ENCODE results near the gene ACAA2. TPM values are rescaled to one million over a fixed set of nuclear protein-coding genes. Genes with fewer than 3 reads are reported as not detected.
A peak's percentile ranks its signal among the peaks of the same experiment; 100 is the strongest.
"Not testable (repeated sequence)": the region's sequence is repeated elsewhere in the genome, so short reads cannot be mapped to it uniquely, and the experiment has no call there.

Gene ACAA2
- total RNA-seq, 2 donors from 2014 or later = 63.7 to 125 TPM

DNA sequence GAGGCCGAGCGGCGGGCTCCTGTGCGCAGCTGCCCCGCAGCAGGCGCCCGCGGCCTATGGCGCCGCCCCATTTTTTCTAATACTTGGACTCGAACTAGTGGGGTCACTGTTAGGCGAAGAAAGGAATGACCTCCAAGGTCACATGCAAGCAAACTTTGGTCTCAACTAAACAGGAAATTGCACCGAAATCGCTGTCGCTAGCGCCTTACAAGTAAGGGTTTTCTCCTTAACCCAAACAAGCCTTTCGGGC lies 339 bp downstream of the ACAA2 start:
- DNase-seq (ENCODE audit: low spot score) = no peak
- Mint-ChIP-seq H3K27me3 (no peaks in the 10 kb centered on the region), H3K36me3 (peaks cover 38% of the 10 kb centered on the region), H3K27ac (peak overlapping the region; percentile 88 to 99), H3K9me3 (peaks cover 4% of the 10 kb centered on the region), H3K4me3 (peak overlapping the region; percentile 94), H3K4me1 (ENCODE audit: low read depth in 2 of 2) (peaks cover 48 to 61% of the 10 kb centered on the region in 2 donors)
- ATAC-seq = peak; percentile 0

DNA sequence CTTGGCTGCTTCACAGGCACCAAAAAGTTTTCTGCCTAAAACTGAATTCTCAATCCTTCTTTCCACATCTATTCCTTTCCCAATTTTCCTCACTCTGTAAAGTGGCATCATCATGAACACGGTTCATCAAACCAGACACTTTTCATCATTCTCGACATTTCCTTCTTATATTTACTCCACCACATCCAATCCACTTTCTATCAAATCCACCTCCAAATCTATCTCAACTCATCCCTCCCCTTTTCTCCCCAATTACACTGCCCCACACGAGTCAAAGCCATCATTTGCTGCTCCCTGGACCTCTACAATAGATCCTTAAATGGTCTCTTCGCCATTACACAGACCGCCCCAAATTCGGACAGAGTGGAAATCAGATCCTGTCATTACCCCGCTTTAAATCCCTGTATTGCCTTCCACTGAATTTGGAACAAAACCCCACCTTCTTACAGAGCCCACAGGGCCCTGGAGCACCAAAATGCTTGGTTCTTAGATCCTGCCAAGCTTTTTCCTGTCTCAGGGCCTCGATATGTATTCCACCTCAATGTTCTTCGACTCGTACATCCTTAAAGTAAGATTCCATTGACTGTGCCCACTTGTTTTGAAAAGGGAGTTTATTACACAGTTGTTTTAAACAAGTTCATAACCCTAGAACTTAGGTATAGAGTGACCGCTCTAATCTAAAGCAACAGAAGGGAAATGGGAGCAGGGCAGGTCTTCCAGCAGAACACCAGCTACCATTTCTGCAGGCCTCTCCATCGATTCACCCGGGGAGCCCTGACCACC lies 856 bp downstream of the ACAA2 start:
- peaks cover 33% of the 10 kb centered on the region for H3K36me3 Mint-ChIP-seq
- H3K27ac Mint-ChIP-seq = peak overlapping the region; percentile 88 to 99
- peaks cover 43 to 56% of the 10 kb centered on the region in 2 donors for H3K4me1 Mint-ChIP-seq (ENCODE audit: low read depth in 2 of 2)
- H3K27me3 Mint-ChIP-seq = no peaks in the 10 kb centered on the region
- ATAC-seq (no peak), DNase-seq (ENCODE audit: low spot score) (no peak)
- H3K4me3 Mint-ChIP-seq = peak overlapping the region; percentile 94
- H3K9me3 Mint-ChIP-seq = peaks cover 4% of the 10 kb centered on the region

- ATAC-seq (no peak), DNase-seq (ENCODE audit: low spot score) (no peak)
- Mint-ChIP-seq H3K27me3 (no peaks in the 10 kb centered on the region), H3K9me3 (peaks cover 4% of the 10 kb centered on the region), H3K27ac (peak overlapping the region; percentile 88 to 99), H3K4me3 (peak overlapping the region; percentile 94), H3K36me3 (peaks cover 33% of the 10 kb centered on the region), H3K4me1 (ENCODE audit: low read depth in 2 of 2) (peaks cover 40 to 55% of the 10 kb centered on the region in 2 donors)
These were observed 2.0 kb downstream of the ACAA2 start for GRCh38 chr18:49811151-49811938.

GRCh38 chr18:49808553-49809191 lies 4.7 kb downstream of the ACAA2 start:
- Mint-ChIP-seq H3K36me3 (peaks cover 26% of the 10 kb centered on the region), H3K4me1 (ENCODE audit: low read depth in 2 of 2) (peaks cover 38 to 58% of the 10 kb centered on the region in 2 donors)
- DNase-seq (ENCODE audit: low spot score); H3K27me3 Mint-ChIP-seq; ATAC-seq; H3K27ac Mint-ChIP-seq; H3K4me3 Mint-ChIP-seq; H3K9me3 Mint-ChIP-seq: not testable (repeated sequence)

DNA sequence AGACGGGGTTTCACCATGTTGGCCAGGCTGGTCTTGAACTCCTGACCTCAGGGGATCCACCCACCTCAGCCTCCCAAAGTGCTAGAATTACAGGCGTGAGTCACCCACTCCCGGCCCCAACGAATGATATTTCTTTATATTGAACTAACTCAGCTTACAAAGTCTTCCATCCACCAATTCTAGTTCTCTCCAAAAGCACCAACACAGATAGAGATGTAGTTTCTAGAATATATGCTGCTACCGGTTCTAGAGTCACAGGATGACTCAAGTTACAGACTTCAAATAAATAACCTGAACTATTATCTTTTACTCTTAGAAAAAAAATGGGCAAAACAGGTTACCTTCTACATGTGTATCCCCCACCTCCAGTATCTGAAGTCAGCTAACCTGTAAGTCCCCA lies 9.2 kb downstream of the ACAA2 start:
- Mint-ChIP-seq H3K9me3 (no peaks in the 10 kb centered on the region), H3K27ac (no peak overlapping the region), H3K4me1 (ENCODE audit: low read depth in 2 of 2) (peaks cover 28 to 35% of the 10 kb centered on the region in 2 donors), H3K36me3 (peaks cover 16% of the 10 kb centered on the region), H3K4me3 (no peak overlapping the region), H3K27me3 (no peaks in the 10 kb centered on the region)
- DNase-seq (ENCODE audit: low spot score) (no peak), ATAC-seq (no peak)

DNA sequence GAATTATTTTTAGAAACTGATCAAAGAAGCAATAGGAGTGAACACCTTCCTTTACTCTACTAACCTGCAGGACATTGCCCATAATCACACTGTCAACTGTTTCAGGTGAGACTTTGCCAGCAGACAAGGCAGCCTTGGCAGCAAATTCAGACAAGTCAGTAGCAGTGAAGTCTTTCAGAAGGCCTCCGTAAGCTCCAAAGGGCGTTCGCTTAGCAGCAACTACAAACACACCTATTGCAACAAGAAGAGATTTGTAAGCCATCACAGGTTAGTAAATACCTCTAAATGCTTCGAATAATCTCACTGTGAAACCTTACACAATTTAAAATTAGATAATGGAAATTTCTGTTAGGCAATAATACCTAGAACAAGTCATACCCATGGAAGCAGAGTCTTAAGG lies 10.7 kb downstream of the ACAA2 start:
- H3K27ac Mint-ChIP-seq = no peak overlapping the region
- H3K9me3 Mint-ChIP-seq = no peaks in the 10 kb centered on the region
- H3K36me3 Mint-ChIP-seq = peaks cover 14% of the 10 kb centered on the region
- no peak for ATAC-seq
- H3K4me3 Mint-ChIP-seq = no peak overlapping the region
- H3K27me3 Mint-ChIP-seq = no peaks in the 10 kb centered on the region
- DNase-seq (ENCODE audit: low spot score) = no peak
- H3K4me1 Mint-ChIP-seq (ENCODE audit: low read depth in 2 of 2) = peaks cover 33 to 40% of the 10 kb centered on the region in 2 donors

- H3K4me1 Mint-ChIP-seq (ENCODE audit: low read depth in 2 of 2) = peaks cover 31 to 38% of the 10 kb centered on the region in 2 donors
- not testable (repeated sequence) for ATAC-seq; H3K4me3 Mint-ChIP-seq; DNase-seq (ENCODE audit: low spot score); H3K27me3 Mint-ChIP-seq; H3K27ac Mint-ChIP-seq; H3K9me3 Mint-ChIP-seq
- peaks cover 15% of the 10 kb centered on the region for H3K36me3 Mint-ChIP-seq
These were observed 12.8 kb downstream of the ACAA2 start for GRCh38 chr18:49800491-49800890.

DNA sequence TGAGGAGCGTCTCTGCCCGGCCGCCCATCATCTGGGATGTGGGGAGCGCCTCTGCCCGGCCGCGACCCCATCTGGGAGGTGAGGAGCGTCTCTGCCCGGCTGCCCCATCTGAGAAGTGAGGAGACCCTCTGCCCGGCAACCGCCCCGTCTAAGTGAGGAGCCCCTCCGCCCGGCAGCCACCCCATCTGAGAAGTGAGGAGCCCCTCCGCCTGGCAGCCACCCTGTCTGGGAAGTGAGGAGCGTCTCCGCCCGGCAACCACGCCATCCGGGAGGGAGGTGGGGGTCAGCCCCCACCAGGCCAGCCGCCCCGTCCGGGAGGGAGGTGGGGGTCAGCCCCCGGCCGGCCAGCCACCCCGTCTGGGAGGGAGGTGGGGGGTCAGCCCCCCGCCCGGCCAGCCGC lies 13.5 kb downstream of the ACAA2 start:
- H3K4me3 Mint-ChIP-seq; H3K9me3 Mint-ChIP-seq; H3K27me3 Mint-ChIP-seq; DNase-seq (ENCODE audit: low spot score); ATAC-seq; H3K27ac Mint-ChIP-seq: not testable (repeated sequence)
- H3K4me1 Mint-ChIP-seq (ENCODE audit: low read depth in 2 of 2) = peaks cover 26 to 31% of the 10 kb centered on the region in 2 donors
- peaks cover 15% of the 10 kb centered on the region for H3K36me3 Mint-ChIP-seq

- peak overlapping the region in 1 of 2 donors; percentile 48 for H3K27ac Mint-ChIP-seq
- H3K9me3 Mint-ChIP-seq = no peaks in the 10 kb centered on the region
- no peaks in the 10 kb centered on the region for H3K27me3 Mint-ChIP-seq
- ATAC-seq (no peak), DNase-seq (ENCODE audit: low spot score) (no peak)
- no peak overlapping the region for H3K4me3 Mint-ChIP-seq
- H3K4me1 Mint-ChIP-seq (ENCODE audit: low read depth in 2 of 2) = peaks cover 13 to 16% of the 10 kb centered on the region in 2 donors
- H3K36me3 Mint-ChIP-seq = peaks cover 23% of the 10 kb centered on the region
These were observed 15.3 kb downstream of the ACAA2 start for GRCh38 chr18:49798001-49798400.

DNA sequence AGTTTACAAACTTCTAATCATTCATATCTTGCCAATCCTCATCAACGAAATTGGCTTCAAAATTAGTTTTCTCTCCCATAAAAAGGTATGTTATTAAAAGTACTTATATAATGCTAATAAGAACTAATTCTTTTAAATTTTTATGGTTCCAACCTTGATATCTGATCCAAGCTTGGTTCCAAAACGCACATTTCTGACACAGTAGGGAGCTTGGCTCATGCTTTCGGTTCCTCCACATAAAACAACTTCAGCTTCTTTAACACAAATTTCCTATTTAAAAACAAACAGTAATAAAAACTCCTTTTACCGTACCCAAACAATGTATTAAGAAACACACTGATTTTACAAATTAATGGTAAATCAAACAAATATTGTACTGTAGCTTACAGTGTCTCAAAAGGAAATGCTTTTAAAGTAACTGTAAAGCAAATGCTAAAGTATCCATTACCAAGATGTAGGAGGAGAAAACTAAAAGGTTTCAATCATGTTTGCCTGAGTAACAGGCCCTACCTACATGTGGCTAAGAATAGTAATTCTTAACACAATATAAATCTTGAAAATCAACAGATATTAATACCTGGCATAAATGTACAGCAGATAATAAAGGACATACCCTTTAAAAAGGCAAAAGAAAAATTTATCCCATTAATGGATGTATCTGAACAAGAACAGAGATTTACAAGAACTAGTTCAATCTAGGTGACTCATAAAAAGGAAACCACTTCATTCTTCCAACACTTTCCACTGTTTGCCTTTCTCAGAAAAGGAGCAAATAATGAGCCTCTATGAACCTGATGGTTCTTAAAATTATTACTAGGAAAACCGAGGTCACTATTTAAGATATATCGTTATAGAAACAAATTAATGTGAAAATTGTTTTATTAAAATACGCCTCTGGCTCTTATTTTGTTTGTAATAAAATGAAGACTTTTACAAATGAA lies 17.5 kb downstream of the ACAA2 start:
- ATAC-seq (no peak), DNase-seq (ENCODE audit: low spot score) (no peak)
- Mint-ChIP-seq H3K4me1 (ENCODE audit: low read depth in 2 of 2) (peaks cover 11 to 16% of the 10 kb centered on the region in 2 donors), H3K27ac (peak overlapping the region in 1 of 2 donors; percentile 79), H3K36me3 (peaks cover 31% of the 10 kb centered on the region), H3K9me3 (no peaks in the 10 kb centered on the region), H3K27me3 (no peaks in the 10 kb centered on the region), H3K4me3 (no peak overlapping the region)

- Mint-ChIP-seq H3K36me3 (peaks cover 42% of the 10 kb centered on the region), H3K27ac (no peak overlapping the region), H3K9me3 (no peaks in the 10 kb centered on the region), H3K27me3 (no peaks in the 10 kb centered on the region), H3K4me1 (ENCODE audit: low read depth in 2 of 2) (peaks cover 11 to 20% of the 10 kb centered on the region in 2 donors), H3K4me3 (no peak overlapping the region)
- ATAC-seq (no peak), DNase-seq (ENCODE audit: low spot score) (no peak)
These were observed 18.6 kb downstream of the ACAA2 start for GRCh38 chr18:49794743-49795142.

DNA sequence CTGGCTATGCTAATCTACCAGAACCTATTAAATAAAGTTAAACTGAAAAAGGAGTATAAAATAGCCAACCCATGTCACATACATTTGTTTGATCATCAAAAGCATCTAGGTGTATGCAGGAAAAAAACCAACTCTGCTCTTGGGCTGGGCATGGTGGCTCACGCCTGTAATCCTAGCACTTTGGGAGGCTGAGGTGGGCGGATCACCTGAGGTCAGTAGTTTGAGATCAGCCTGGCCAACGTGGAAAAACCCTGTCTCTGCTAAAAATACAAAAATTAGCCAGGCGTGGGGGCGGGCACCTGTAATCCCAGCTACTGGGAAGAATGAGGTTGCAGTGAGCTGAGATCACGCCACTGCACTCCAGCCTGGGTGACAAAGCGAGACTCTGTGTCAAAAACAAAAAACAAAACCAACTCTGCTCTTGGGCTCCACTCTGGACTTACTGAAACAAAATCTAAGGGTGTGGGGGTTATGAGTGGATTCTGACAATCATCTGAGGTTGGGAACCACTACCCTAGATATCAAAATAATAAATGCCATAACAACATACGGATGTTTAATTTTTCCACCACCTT lies 23.7 kb downstream of the ACAA2 start:
- not testable (repeated sequence) for H3K9me3 Mint-ChIP-seq; DNase-seq (ENCODE audit: low spot score); H3K4me3 Mint-ChIP-seq; H3K27me3 Mint-ChIP-seq; ATAC-seq
- Mint-ChIP-seq H3K27ac (peak overlapping the region; percentile 68 to 92), H3K4me1 (ENCODE audit: low read depth in 2 of 2) (peaks cover 29 to 36% of the 10 kb centered on the region in 2 donors), H3K36me3 (peaks cover 42% of the 10 kb centered on the region)

Measured in natural killer cell treated with Interleukin-12 subunit alpha and Interleukin-12 subunit beta and Interleukin-15 and Interleukin-18, amount 100 ng/mL, for 72 hours (primary cell).